OCI-LY1 (cell line): ENCODE measurements around the gene CYB5A.

ENCODE experiments used
- CTCF ChIP-seq: fragments of 200-600 bp; sonication (generic), shearing (Covaris generic); IDR thresholded peaks from 2 replicates; pipeline ENCODE4 v1.5.1; 2017; ENCODE audit warnings: mild to moderate bottlenecking, antibody characterized with exemption, low read length, moderate library complexity, mixed read lengths
- EZH2 ChIP-seq: fragments of 200-600 bp; sonication (generic), shearing (Covaris generic); IDR thresholded peaks from 2 replicates; pipeline ENCODE4 v1.8.0; 2017; ENCODE audit warnings: borderline replicate concordance, mixed run types, mild to moderate bottlenecking, antibody characterized with exemption, low read length, moderate library complexity, mixed read lengths

DNA sequence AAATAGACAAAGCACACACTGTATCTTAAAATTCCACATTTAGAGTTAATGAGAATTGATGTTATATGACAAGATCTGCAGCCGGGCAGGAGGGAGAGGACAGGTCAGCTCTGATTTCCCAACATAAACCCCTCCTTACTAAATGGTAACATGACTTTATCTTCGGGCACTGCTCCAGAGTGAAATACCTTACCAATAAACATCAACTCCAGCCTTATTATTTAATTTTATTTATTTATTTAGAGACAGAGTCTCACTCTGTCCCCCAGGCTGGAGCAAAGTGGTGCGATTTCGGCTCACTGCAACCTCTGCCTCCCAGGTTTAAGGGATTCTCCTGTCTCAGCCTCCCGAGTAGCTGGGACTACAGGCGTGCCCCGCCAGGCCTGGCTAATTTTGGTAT, 1.7 kb downstream of the CYB5A start:
- no peak for TF ChIP-seq CTCF
- no peak for TF ChIP-seq EZH2
